ENCODE results near the gene HSPA6. TPM values are rescaled to one million over a fixed set of nuclear protein-coding genes. Genes with fewer than 3 reads are reported as not detected.

Gene HSPA6
- total RNA-seq, 1 experiment from 2014 or later: not detected

DNA sequence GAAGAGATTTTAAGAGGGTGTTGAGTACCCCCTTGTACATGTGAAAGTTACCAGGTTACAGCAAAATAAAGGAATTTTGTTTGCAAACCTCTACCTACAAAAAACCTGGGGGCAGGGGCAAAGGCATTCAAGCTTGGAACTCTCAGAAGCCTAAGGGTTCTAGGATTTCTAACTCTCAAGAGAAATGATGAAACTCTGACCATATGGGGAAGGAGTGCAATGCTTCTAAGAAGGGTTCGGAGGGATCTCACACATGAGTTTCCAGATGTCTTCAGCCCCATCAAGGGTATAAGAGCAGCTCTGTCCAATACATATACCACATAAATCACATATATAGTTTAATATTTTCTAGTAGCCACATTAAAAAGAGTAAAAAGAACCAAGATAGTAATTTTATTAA lies 26.4 kb upstream of the HSPA6 start:
- CTCF ChIA-PET: interaction anchor here (0.9 to 1.6 kb wide), 2 partner anchors 9 to 11 kb away, joined by 3 to 5 read pairs; no protein-coding TSS in a partner anchor
- TF ChIP-seq RAD21 (IDR thresholded peaks at IDR 0.05; ENCODE audit: low read depth): no peak

DNA sequence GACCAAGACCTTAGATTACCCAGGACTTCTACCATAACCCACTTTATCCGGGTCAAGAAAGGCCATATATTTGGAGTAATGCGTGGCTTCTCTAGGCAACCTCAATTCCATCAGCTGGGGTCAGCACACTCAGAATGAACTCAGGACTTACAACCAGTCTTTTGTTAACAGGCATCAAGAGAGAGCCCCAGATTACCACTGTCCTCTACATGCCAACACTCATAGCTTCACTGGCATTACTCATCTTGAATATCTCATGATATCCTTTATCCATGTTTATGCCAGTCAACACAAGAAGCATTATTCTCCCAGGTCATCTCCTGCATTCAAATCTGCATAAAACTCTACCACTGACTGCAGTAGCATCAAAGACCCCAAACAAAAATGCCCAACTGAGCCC lies 25.7 kb upstream of the HSPA6 start:
- CTCF ChIA-PET: interaction anchor here (1.6 kb wide), 1 partner anchor 10 kb away, joined by 5 read pairs; no protein-coding TSS in a partner anchor

More for the DNA sequence above, 26.4 kb upstream of the HSPA6 start:
- no peak overlapping the region for H3K4me2 ChIP-seq (ENCODE audit: low read length)
- H4K20me1 ChIP-seq (ENCODE audit: insufficient read depth): no peaks in the 10 kb centered on the region
- no peak overlapping the region for H3K27ac ChIP-seq (ENCODE audit: low read depth, low read length)
- no peaks in the 10 kb centered on the region for H3K79me2 ChIP-seq (ENCODE audit: insufficient read depth, low read length)
- ATAC-seq (no peak), DNase-seq (ENCODE audit: low read depth, low spot score) (no peak)
- no peaks in the 10 kb centered on the region for H3K36me3 ChIP-seq (ENCODE audit: control insufficient read depth in 1 of 2, insufficient read depth in 2 of 2, low read length in 2 of 2)
- no TSS peak for BruUV-seq (replicated peaks)
- H3K9me3 ChIP-seq (ENCODE audit: control insufficient read depth in 1 of 2, insufficient read depth in 1 of 2, low read depth in 1 of 2, low read length in 2 of 2): no peaks in the 10 kb centered on the region
- POLR2A ChIA-PET: no interaction called here
- RAD21 ChIA-PET (ENCODE audit: low non-redundant PET in 1 of 2, low total read pairs in 2 of 2, uncharacterized antibody in 2 of 2, unreplicated experiment in 2 of 2): no interaction called here
- no peak overlapping the region for H3K4me3 ChIP-seq (replicated peaks in 1 of 2; ENCODE audit: low read depth in 1 of 2, low read length in 2 of 2)
- H2AFZ ChIP-seq (ENCODE audit: low read depth, low read length, poor library complexity, severe bottlenecking): no peak overlapping the region
- H3K27me3 ChIP-seq (ENCODE audit: insufficient read depth, low read length): no peaks in the 10 kb centered on the region
- no peaks in the 10 kb centered on the region for H3K4me1 ChIP-seq (ENCODE audit: control insufficient read depth in 1 of 2, insufficient read depth in 2 of 2, low read length in 2 of 2)
- intact Hi-C loops (cut with micrococcal nuclease): no loop called here
- H3K9ac ChIP-seq (ENCODE audit: low read length): no peak overlapping the region
- H3K9me2 ChIP-seq (ENCODE audit: insufficient read depth): no peaks in the 10 kb centered on the region

More for the DNA sequence above, 25.7 kb upstream of the HSPA6 start:
- Histone ChIP-seq H2AFZ (ENCODE audit: low read depth, low read length, poor library complexity, severe bottlenecking) (no peak overlapping the region), H3K4me1 (ENCODE audit: control insufficient read depth in 1 of 2, insufficient read depth in 2 of 2, low read length in 2 of 2) (no peaks in the 10 kb centered on the region), H3K4me3 (replicated peaks in 1 of 2; ENCODE audit: low read depth in 1 of 2, low read length in 2 of 2) (no peak overlapping the region), H3K27ac (ENCODE audit: low read depth, low read length) (no peak overlapping the region), H3K79me2 (ENCODE audit: insufficient read depth, low read length) (no peaks in the 10 kb centered on the region), H3K9ac (ENCODE audit: low read length) (no peak overlapping the region), H3K27me3 (ENCODE audit: insufficient read depth, low read length) (no peaks in the 10 kb centered on the region), H3K9me2 (ENCODE audit: insufficient read depth) (no peaks in the 10 kb centered on the region), H3K9me3 (ENCODE audit: control insufficient read depth in 1 of 2, insufficient read depth in 1 of 2, low read depth in 1 of 2, low read length in 2 of 2) (no peaks in the 10 kb centered on the region), H4K20me1 (ENCODE audit: insufficient read depth) (no peaks in the 10 kb centered on the region), H3K36me3 (ENCODE audit: control insufficient read depth in 1 of 2, insufficient read depth in 2 of 2, low read length in 2 of 2) (no peaks in the 10 kb centered on the region), H3K4me2 (ENCODE audit: low read length) (no peak overlapping the region)
- ATAC-seq: no peak
- intact Hi-C loops (cut with micrococcal nuclease): no loop called here
- no peak for TF ChIP-seq SIN3A (IDR thresholded peaks at IDR 0.05; ENCODE audit: low read depth)
- TF ChIP-seq, protein P1, sequence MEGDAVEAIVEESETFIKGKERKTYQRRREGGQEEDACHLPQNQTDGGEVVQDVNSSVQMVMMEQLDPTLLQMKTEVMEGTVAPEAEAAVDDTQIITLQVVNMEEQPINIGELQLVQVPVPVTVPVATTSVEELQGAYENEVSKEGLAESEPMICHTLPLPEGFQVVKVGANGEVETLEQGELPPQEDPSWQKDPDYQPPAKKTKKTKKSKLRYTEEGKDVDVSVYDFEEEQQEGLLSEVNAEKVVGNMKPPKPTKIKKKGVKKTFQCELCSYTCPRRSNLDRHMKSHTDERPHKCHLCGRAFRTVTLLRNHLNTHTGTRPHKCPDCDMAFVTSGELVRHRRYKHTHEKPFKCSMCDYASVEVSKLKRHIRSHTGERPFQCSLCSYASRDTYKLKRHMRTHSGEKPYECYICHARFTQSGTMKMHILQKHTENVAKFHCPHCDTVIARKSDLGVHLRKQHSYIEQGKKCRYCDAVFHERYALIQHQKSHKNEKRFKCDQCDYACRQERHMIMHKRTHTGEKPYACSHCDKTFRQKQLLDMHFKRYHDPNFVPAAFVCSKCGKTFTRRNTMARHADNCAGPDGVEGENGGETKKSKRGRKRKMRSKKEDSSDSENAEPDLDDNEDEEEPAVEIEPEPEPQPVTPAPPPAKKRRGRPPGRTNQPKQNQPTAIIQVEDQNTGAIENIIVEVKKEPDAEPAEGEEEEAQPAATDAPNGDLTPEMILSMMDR (IDR thresholded peaks at IDR 0.05 in 2 of 3, conservative IDR thresholded peaks at IDR 0.05 in 1 of 3; ENCODE audit: borderline replicate concordance in 1 of 3, insufficient read depth in 1 of 3, low read depth in 2 of 3, low read length in 2 of 3): no peak
- TF ChIP-seq RAD21 (IDR thresholded peaks at IDR 0.05; ENCODE audit: low read depth): no peak
- TF ChIP-seq POLR2A (IDR thresholded peaks at IDR 0.05; ENCODE audit: borderline replicate concordance, extremely low read depth, insufficient read depth, insufficient read length): no peak
- TF ChIP-seq, protein P2, sequence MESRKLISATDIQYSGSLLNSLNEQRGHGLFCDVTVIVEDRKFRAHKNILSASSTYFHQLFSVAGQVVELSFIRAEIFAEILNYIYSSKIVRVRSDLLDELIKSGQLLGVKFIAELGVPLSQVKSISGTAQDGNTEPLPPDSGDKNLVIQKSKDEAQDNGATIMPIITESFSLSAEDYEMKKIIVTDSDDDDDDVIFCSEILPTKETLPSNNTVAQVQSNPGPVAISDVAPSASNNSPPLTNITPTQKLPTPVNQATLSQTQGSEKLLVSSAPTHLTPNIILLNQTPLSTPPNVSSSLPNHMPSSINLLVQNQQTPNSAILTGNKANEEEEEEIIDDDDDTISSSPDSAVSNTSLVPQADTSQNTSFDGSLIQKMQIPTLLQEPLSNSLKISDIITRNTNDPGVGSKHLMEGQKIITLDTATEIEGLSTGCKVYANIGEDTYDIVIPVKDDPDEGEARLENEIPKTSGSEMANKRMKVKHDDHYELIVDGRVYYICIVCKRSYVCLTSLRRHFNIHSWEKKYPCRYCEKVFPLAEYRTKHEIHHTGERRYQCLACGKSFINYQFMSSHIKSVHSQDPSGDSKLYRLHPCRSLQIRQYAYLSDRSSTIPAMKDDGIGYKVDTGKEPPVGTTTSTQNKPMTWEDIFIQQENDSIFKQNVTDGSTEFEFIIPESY (IDR thresholded peaks at IDR 0.05; ENCODE audit: extremely low read depth, insufficient replicate concordance, low read length): no peak
- TF ChIP-seq JUND (IDR thresholded peaks at IDR 0.05): no peak
- TF ChIP-seq CEBPB (IDR thresholded peaks at IDR 0.05; ENCODE audit: low read depth): no peak
- no peak for TF ChIP-seq EZH2phosphoT487 (IDR thresholded peaks at IDR 0.05; ENCODE audit: borderline replicate concordance)
- TF ChIP-seq, protein P3, sequence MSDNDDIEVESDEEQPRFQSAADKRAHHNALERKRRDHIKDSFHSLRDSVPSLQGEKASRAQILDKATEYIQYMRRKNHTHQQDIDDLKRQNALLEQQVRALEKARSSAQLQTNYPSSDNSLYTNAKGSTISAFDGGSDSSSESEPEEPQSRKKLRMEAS (IDR thresholded peaks at IDR 0.05): no peak
- TF ChIP-seq FOSL1 (IDR thresholded peaks at IDR 0.05; ENCODE audit: low read depth): no peak
- no peak for TF ChIP-seq EZH2 (IDR thresholded peaks at IDR 0.05)
- no peak for TF ChIP-seq ZNF274 (IDR thresholded peaks at IDR 0.05; ENCODE audit: low read depth, low read length)
- TF ChIP-seq TCF7L2 (IDR thresholded peaks at IDR 0.05; ENCODE audit: borderline replicate concordance, extremely low read depth, insufficient read depth, insufficient read length): no peak
- TF ChIP-seq EGR1 (IDR thresholded peaks at IDR 0.05; ENCODE audit: low read depth): no peak
- TF ChIP-seq POLR2AphosphoS5 (IDR thresholded peaks at IDR 0.05; ENCODE audit: low read depth, low read length): no peak
- TF ChIP-seq YY1 (IDR thresholded peaks at IDR 0.05; ENCODE audit: extremely low read depth, insufficient replicate concordance, low read depth, low read length): no peak
- POLR2A ChIA-PET: no interaction called here
- no peak for DNase-seq (ENCODE audit: low read depth, low spot score)
- no TSS peak for BruUV-seq (replicated peaks)
- RAD21 ChIA-PET (ENCODE audit: low non-redundant PET in 1 of 2, low total read pairs in 2 of 2, uncharacterized antibody in 2 of 2, unreplicated experiment in 2 of 2): no interaction called here

All from HCT116 (cell line).